ENCODE data around the gene IGF2.
A peak's percentile ranks its signal among the peaks of the same experiment; 100 is the strongest.
"Not testable (repeated sequence)": the region's sequence is repeated elsewhere in the genome, so short reads cannot be mapped to it uniquely, and the experiment has no call there.

IGF2 gene

GRCh38 chr11:2139123-2139521, at the start of gene IGF2:
TSS of gene IGF2 (minus strand) at chr11:2139389. CDS start at chr11:2135523, 3,866 bp downstream.
- no peak for DNase-seq (ENCODE audit: extremely low read depth in 1 of 2, low read depth in 1 of 2)

GRCh38 chr11:2188745-2189144, 49.6 kb upstream of the IGF2 start:
- DNase-seq (ENCODE audit: extremely low read depth in 1 of 2, low read depth in 1 of 2) = no peak

- no peak for DNase-seq (ENCODE audit: extremely low read depth in 1 of 2, low read depth in 1 of 2)
Measured at GRCh38 chr11:2187280-2187707, 48.1 kb upstream of the IGF2 start.

GRCh38 chr11:2186669-2187279, 47.6 kb upstream of the IGF2 start:
- peak; percentile 18 to 20 for DNase-seq (ENCODE audit: extremely low read depth in 1 of 2, low read depth in 1 of 2)

- DNase-seq (ENCODE audit: extremely low read depth in 1 of 2, low read depth in 1 of 2) = no peak
Measured at GRCh38 chr11:2185324-2186085, 46.3 kb upstream of the IGF2 start.

- no peak for DNase-seq (ENCODE audit: extremely low read depth in 1 of 2, low read depth in 1 of 2)
Measured at GRCh38 chr11:2182692-2183474, 43.7 kb upstream of the IGF2 start.

GRCh38 chr11:2182075-2182474, 42.9 kb upstream of the IGF2 start:
- no peak for DNase-seq (ENCODE audit: extremely low read depth in 1 of 2, low read depth in 1 of 2)

- DNase-seq (ENCODE audit: extremely low read depth in 1 of 2, low read depth in 1 of 2) = no peak
Measured at GRCh38 chr11:2180789-2181370, 41.7 kb upstream of the IGF2 start.

GRCh38 chr11:2180347-2180746, 41.2 kb upstream of the IGF2 start:
- DNase-seq (ENCODE audit: extremely low read depth in 1 of 2, low read depth in 1 of 2) = no peak

GRCh38 chr11:2179516-2179915, 40.3 kb upstream of the IGF2 start:
- no peak for DNase-seq (ENCODE audit: extremely low read depth in 1 of 2, low read depth in 1 of 2)

GRCh38 chr11:2178906-2179494, 39.8 kb upstream of the IGF2 start:
- DNase-seq (ENCODE audit: extremely low read depth in 1 of 2, low read depth in 1 of 2) = no peak

- not testable (repeated sequence) for DNase-seq (ENCODE audit: extremely low read depth in 1 of 2, low read depth in 1 of 2)
Measured at GRCh38 chr11:2178055-2178773, 39.0 kb upstream of the IGF2 start.

GRCh38 chr11:2177076-2177475, 37.9 kb upstream of the IGF2 start:
- no peak for DNase-seq (ENCODE audit: extremely low read depth in 1 of 2, low read depth in 1 of 2)

GRCh38 chr11:2176389-2176900, 37.3 kb upstream of the IGF2 start:
- DNase-seq (ENCODE audit: extremely low read depth in 1 of 2, low read depth in 1 of 2) = no peak

GRCh38 chr11:2175659-2176058, 36.5 kb upstream of the IGF2 start:
- no peak for DNase-seq (ENCODE audit: extremely low read depth in 1 of 2, low read depth in 1 of 2)

GRCh38 chr11:2174361-2174760, 35.2 kb upstream of the IGF2 start:
- DNase-seq (ENCODE audit: extremely low read depth in 1 of 2, low read depth in 1 of 2) = no peak

- DNase-seq (ENCODE audit: extremely low read depth in 1 of 2, low read depth in 1 of 2) = no peak
Measured at GRCh38 chr11:2173761-2174160, 34.6 kb upstream of the IGF2 start.

- no peak for DNase-seq (ENCODE audit: extremely low read depth in 1 of 2, low read depth in 1 of 2)
Measured at GRCh38 chr11:2173150-2173693, 34.0 kb upstream of the IGF2 start.

GRCh38 chr11:2172676-2173075, 33.5 kb upstream of the IGF2 start:
- no peak for DNase-seq (ENCODE audit: extremely low read depth in 1 of 2, low read depth in 1 of 2)

GRCh38 chr11:2171591-2172003, 32.4 kb upstream of the IGF2 start, which contains the start of gene TH:
TSS of gene TH (minus strand) at chr11:2171815. CDS start at chr11:2171786, 29 bp downstream.
- no peak for DNase-seq (ENCODE audit: extremely low read depth in 1 of 2, low read depth in 1 of 2)

All from stimulated activated CD8-positive, alpha-beta memory T cell treated with anti-CD3 and anti-CD28 coated beads, Interleukin-7, amount 100 ng/mL, for 48 hours (primary cell).